GM21515 (cell line): Measurements from ENCODE around the gene RTN1.

ENCODE experiments used
- ATAC-seq: cut with Tn5 transposase; IDR thresholded peaks from one replicate; pipeline ENCODE4 v1.9.1; 2021; ENCODE audit not compliant: unreplicated experiment

The RTN1 gene

DNA sequence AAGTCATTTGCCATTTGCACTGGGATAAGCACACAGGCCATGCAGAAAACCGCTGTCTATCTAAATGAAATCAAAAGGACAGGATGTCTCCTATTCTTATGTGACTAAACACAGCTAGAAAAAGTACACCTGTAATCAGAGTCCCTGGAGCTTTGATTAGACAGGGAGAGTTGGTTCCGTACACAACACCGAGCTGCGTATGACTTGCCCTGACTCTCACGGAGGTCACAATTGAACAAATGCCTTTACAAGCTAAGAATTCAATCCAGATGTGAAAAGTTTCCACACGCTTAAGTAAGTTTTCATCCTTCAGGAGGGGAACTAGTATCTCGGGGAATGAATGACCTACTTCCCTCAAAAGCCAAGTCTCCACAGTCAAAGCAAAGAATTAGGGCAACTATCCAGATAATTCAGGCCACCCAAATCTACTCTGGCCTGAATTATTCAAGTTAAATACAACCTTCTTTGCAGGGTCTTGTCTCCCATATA lies 67.5 kb downstream of the RTN1 start:
- ATAC-seq: no peak

DNA sequence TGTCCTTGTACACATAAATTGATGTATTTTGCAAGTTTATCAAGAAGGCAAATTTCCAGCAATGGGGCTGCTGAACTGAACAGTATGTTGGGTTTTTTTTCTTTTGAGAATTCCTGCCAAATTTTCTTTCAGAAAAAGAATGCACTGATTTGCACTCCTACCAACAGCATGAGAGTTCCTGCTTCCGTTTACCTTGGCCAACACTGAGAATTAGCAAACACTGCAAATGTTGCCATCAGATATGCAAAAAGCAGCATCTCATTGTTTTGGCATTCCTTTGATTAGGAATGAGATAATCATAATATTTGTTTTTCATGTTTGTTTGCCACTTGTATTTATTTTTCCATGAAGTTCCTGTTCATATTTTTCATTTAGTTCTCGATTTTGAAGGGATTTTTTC lies 82.4 kb downstream of the RTN1 start:
- no peak for ATAC-seq

- ATAC-seq: no peak
Observed at GRCh38 chr14:59787045-59787674, 83.4 kb downstream of the RTN1 start.

- no peak for ATAC-seq
Observed at GRCh38 chr14:59785629-59786028, 84.9 kb downstream of the RTN1 start.

- no peak for ATAC-seq
Observed at GRCh38 chr14:59782760-59783159, 87.8 kb downstream of the RTN1 start.

DNA sequence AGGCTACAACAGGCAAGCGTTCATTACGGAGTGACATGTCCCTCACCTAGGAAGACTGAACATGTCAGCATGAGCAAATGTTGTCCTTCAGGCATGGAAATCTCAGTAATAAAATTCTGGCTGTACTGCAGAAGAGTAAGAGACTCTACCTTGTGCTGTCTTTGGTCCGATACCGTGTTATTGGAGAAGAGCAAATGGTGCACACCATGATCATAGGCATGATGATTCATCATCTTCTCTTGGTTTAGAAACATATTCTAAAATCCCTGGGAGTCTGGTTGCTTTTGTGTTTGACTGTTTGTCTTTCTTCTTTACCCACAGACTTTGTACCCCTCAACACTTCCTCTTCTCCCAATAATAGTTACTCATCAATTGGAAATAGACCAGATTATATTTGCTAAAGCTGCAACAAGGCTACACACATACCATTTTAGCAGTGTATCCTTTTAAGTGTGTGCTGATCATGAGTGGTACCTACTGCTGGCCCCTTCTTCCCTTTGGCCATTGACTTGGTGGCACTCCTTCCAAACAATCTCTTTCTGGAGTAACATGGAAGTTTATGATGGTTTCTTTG lies 93.5 kb downstream of the RTN1 start:
- ATAC-seq: no peak

GRCh38 chr14:59776468-59776867 lies 94.1 kb downstream of the RTN1 start:
- no peak for ATAC-seq

DNA sequence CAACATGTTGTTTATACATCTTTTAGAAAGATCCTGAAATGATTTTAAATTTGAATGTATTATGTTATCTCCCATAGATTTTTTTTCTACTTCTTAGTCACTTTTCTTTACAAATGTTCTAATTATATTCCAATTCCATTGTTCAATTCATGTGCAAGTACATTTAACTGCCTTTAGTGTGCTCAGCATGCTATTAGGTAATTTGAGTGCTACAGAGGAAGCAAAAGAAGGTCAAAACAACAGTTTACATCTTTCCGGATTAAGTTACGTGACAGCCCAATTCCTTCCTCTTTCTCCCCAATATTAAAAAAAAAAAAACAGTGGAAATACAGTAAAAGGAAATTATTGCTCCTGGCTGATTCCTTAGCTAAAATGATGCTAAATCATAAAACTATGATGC lies 98.3 kb downstream of the RTN1 start:
- ATAC-seq: no peak

DNA sequence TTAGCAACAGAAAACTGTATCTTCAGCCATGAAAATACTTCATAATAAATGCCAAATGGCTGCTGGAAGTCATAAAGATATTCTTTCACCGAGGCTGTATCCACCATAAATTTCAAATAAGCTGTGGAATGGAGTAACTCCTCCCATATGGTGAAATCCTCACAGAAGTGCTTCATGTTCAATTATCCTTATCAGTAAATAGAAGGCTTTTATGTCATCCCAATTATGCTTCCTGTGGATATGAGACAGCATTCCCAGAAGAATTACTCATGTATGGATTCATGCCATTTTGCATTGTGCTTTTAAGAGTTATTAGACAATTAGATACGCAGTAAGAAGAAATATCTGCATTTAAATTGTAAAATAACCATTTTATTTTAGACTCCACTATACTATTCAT lies 99.0 kb downstream of the RTN1 start:
- ATAC-seq: no peak

- no peak for ATAC-seq
Observed at GRCh38 chr14:59769586-59769985, 101.0 kb downstream of the RTN1 start.

GRCh38 chr14:59768855-59769375 lies 101.7 kb downstream of the RTN1 start:
- no peak for ATAC-seq

DNA sequence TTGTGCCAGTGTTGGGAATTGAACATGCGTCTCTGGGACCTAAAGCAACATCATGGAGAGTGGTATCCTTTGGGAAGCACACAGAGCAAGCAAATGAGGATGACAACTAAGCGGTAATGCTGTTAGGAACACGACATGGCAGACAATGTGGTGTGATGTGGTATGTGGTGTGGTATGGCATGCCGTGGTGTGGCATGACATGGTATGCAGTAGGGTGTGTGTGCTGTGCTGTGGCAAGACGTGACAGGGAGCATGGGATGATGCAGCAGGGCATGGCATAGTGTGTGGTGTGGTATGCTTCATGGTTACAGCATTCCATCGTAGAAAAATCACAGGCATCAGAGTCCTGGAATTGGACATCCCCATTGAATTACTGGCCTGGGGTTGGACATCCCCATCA lies 108.7 kb downstream of the RTN1 start:
- no peak for ATAC-seq

- no peak for ATAC-seq
Observed at GRCh38 chr14:59755409-59756135, 115.0 kb downstream of the RTN1 start.

DNA sequence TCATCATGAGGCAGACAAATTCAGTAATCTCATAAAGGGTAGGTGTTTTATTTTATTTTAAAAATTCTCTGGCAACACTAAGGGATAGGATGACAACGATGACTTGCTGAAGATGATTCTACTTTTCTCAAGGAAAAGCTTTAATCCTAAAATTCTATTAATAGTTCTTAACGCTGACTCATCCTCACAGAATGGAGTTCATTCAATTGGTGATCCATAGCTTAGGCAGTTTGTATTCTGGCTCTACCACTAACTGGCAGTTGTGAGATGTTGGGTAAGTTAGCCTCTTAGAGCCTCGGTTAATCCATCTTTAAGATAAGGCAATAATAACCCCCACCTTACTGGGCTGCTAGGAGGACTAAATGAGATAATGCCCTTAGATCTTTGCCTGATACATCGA lies 116.3 kb downstream of the RTN1 start:
- ATAC-seq: no peak

DNA sequence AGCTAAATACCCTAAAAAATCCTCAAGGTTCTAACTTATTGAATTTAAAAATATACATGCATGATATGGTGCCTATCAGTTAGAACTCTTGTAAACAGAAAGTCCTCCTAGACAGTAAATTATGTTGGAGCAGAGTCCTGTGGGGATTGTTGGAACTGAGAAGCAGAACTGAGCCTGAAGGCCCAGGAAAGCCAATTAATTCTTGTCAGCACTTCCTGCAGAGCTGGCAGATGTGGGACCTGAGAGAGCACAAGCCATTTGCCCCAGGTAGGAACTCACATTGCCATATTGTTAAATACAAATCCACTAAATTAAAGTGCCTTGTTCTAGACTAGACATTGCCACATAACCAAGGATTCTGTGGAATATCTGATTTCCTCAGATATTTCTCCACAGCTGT lies 117.1 kb downstream of the RTN1 start:
- ATAC-seq: no peak

GRCh38 chr14:59751578-59751977 lies 119.0 kb downstream of the RTN1 start:
- ATAC-seq: no peak

DNA sequence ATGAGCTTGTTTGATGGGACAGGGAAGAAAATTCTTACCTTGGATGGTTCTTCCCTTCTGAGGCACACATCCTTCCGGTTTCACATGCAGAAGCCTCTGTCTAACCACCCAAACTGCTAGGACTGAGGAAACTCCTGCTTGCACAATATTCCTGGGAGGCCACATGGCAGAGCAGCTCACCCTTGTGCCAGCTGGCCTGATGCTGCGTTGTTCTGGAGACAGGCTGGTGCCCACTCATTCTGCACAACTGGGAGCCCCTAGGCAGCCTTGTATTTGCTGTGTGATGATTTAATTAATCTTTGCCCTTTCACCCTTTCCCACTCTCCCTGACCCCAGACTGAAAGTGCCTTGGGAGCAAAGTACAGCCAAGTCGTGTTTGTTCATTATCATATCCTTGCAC lies 130.8 kb downstream of the RTN1 start:
- ATAC-seq: no peak

DNA sequence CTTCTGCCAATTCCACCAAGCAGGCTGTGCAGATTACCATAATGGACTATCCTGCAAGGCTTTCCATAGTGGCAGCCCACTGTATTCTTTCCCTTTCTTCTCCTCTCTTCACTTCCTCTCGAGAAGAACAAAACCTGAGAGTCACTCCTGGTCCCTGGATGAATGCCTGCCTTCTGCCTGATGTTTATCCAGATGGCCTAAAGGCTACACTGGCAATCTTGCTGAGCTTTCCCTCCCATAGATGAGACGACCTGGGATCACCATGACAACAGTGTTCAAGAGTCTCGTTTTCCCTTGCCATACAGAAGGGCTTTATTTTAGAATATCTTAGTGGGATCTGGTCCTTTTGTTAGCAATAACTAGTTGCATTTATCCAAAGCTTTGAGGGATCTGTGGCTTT lies 142.3 kb downstream of the RTN1 start:
- ATAC-seq: no peak

- no peak for ATAC-seq
Observed at GRCh38 chr14:59727073-59727661, 143.4 kb downstream of the RTN1 start.

GRCh38 chr14:59711080-59711479 lies 159.5 kb downstream of the RTN1 start:
- ATAC-seq: no peak

- no peak for ATAC-seq
Observed at GRCh38 chr14:59707778-59708561, 162.6 kb downstream of the RTN1 start.
